RWPE1 (cell line): ENCODE measurements around the gene POLR3B.

ENCODE experiments used
- CTCF ChIA-PET: fragments of 350-600 bp; sonication (Branson Sonifier 250); formaldehyde crosslinking; extraction: SDS; loops from one replicate; lab custom pipeline; 2021; lab: Yijun Ruan, JAX
- POLR2A ChIA-PET: fragments of 400-600 bp; formaldehyde crosslinking; extraction: SDS; loops from one replicate; lab custom pipeline; 2020; ENCODE audit warnings: antibody characterized with exemption; ENCODE audit not compliant: low non-redundant PET; lab: Yijun Ruan, JAX
- DNase-seq: peaks from one replicate; pipeline ENCODE4 v3.0.0; 2012; ENCODE audit warnings: low spot score
- H3K27ac ChIP-seq: fragments of 450-650 bp; 2 replicates; pipeline ENCODE4 v1.5.1; 2017
- CTCF ChIP-seq: fragments of 450-650 bp; conservative IDR thresholded peaks from 2 replicates; pipeline ENCODE4 v1.5.1; 2017; ENCODE audit warnings: low read depth, mild to moderate bottlenecking

The POLR3B gene

GRCh38 chr12:106358396-106359241, 1.1 kb downstream of the POLR3B start:
- CTCF ChIA-PET = interaction anchor here (0.5 to 1.5 kb wide), 4 partner anchors 28 to 561 kb away, joined by 3 to 10 read pairs (median 5); no protein-coding TSS in a partner anchor
- peak overlapping the region; percentile 94 for H3K27ac ChIP-seq
- TF ChIP-seq CTCF = no peak
- DNase-seq = no peak
- POLR2A ChIA-PET = interaction anchor here (0.8 kb wide), 1 partner anchor 57 kb away, joined by 3 read pairs; no protein-coding TSS in a partner anchor

- CTCF ChIA-PET = no interaction called here
Measured at GRCh38 chr12:106359646-106360399, 2.3 kb downstream of the POLR3B start.

GRCh38 chr12:106360400-106360994, 2.9 kb downstream of the POLR3B start:
- TF ChIP-seq CTCF = no peak
- DNase-seq = no peak
- POLR2A ChIA-PET = no interaction called here
- CTCF ChIA-PET = interaction anchor here (0.6 kb wide), 1 partner anchor 57 kb away, joined by 3 read pairs; no protein-coding TSS in a partner anchor
- no peak overlapping the region for H3K27ac ChIP-seq

More at GRCh38 chr12:106359646-106360399, 2.3 kb downstream of the POLR3B start:
- H3K27ac ChIP-seq = peak overlapping the region; percentile 45; the same call in 1 of the 2 replicates
- POLR2A ChIA-PET = no interaction called here
- no peak for TF ChIP-seq CTCF
- DNase-seq = no peak

GRCh38 chr12:106362971-106363370, 5.4 kb downstream of the POLR3B start:
- CTCF ChIA-PET = interaction anchor here (1.2 kb wide), 1 partner anchor 15 kb away, joined by 4 read pairs; no protein-coding TSS in a partner anchor
- no peak overlapping the region for H3K27ac ChIP-seq
- POLR2A ChIA-PET = no interaction called here

GRCh38 chr12:106364261-106364660, 6.7 kb downstream of the POLR3B start:
- no peak for DNase-seq
- POLR2A ChIA-PET = no interaction called here
- CTCF ChIA-PET = interaction anchor here (0.5 kb wide), 1 partner anchor 556 kb away, joined by 4 read pairs; no protein-coding TSS in a partner anchor
- H3K27ac ChIP-seq = no peak overlapping the region
- TF ChIP-seq CTCF = no peak

More at GRCh38 chr12:106362971-106363370, 5.4 kb downstream of the POLR3B start:
- no peak for DNase-seq
- no peak for TF ChIP-seq CTCF
